ENCODE data around the gene CFAP45.

CFAP45 gene, protein sequence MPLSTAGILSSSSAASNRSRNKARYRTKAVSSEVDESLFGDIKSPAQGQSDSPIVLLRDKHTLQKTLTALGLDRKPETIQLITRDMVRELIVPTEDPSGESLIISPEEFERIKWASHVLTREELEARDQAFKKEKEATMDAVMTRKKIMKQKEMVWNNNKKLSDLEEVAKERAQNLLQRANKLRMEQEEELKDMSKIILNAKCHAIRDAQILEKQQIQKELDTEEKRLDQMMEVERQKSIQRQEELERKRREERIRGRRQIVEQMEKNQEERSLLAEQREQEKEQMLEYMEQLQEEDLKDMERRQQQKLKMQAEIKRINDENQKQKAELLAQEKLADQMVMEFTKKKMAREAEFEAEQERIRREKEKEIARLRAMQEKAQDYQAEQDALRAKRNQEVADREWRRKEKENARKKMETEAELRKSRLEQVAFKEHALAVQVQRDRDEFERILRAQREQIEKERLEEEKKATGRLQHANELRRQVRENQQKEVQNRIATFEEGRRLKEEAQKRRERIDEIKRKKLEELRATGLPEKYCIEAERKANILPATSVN

DNA sequence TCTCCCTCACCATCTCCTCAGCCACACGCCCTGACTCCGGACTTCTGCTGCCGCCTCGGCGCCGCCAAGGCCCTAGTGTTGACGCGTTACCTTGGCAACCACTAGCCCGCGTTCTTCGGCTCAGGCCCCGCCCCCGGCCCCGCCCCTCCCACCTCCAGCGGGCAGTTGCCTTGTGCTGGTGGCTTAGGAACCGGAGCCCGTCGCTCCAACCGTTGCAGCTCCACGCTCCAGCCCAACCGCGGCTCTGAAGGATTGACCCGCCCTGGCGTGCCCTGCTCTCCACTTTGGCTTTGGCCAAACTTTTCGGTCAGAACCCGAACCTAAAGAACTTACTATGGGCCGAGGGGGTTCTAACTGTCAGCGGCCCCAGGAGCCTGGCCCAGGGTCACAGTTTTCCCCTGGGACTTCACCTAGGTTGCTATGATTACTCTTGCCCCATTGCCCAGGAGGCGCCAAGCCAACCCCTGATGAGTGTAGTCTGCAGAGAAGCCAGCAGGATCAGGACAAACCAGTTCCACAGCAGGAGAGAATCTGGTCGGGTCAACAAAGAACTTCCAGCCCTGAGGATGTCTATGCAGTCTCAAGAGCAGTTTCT lies at the start of gene CFAP45:
CFAP45 (minus strand) TSS at position 80 of the 595 bp plus-strand sequence; CDS start at position 13, 67 bp downstream.
- no peak for DNase-seq

- no peak for DNase-seq
Observed at GRCh38 chr1:159949123-159949522, 49.2 kb upstream of the CFAP45 start.

DNA sequence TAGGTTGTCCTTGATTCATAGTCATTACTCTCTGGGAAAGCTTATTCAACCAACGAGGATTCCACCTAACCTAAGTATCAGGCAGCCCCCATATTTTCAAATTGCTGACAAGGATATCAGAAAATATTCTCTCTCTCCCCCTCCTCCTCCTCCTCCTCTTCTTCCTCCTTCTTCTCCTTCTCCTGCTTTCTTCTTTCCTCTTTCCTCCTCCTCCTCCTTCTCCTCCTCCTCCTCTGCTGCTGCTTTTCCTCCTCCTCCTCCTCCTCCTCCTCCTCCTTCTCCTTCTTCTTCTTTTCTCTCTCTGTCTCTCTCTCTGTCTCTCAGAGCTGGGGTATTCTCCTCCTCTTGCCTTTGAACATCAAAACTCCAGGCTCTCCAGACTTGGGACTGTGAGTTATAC lies 48.0 kb upstream of the CFAP45 start:
- no peak for DNase-seq

GRCh38 chr1:159946242-159947187 lies 46.5 kb upstream of the CFAP45 start:
- DNase-seq: no peak

DNA sequence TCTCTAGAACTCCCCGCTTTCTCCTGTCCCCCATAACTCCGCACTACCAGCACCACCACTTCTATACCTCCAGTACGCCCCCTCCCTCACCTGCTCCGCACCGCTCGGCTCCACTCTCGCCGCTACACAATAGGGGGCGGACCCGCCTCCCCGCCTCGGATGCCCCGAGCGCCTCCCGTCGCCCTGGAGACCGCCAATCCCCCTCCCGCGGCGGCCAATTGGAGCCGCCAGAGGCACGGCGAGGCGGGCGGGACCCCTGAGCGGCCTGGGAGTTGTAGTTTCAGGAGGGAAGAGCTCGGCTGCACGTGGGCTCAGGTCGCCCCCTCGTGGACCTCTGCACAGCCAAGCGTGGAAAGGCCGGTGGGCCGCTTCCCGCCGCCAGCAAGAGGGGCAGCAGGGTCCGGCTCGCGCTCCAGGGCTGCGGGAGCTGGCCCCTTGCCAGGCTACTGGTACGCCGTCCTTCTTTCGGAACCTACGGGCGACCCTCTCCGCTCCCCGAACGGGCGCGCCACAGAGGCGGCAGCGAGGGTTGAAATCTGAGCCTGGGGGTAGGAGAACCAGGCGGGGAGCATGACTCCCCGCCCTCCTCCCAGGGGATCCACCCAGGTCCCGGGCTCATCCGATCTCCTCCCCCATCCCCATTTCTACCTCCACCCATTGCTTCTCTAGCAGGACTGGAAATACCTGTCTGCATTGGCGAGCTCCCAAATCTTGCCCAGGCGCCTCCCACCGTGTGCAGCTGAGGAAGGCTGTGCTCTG lies 45.7 kb upstream of the CFAP45 start, which contains the start of gene IGSF9:
IGSF9 (minus strand) TSS at position 131 of the 759 bp plus-strand sequence. CDS start 2,159 bp downstream, outside the sequence.
- DNase-seq: no peak

DNA sequence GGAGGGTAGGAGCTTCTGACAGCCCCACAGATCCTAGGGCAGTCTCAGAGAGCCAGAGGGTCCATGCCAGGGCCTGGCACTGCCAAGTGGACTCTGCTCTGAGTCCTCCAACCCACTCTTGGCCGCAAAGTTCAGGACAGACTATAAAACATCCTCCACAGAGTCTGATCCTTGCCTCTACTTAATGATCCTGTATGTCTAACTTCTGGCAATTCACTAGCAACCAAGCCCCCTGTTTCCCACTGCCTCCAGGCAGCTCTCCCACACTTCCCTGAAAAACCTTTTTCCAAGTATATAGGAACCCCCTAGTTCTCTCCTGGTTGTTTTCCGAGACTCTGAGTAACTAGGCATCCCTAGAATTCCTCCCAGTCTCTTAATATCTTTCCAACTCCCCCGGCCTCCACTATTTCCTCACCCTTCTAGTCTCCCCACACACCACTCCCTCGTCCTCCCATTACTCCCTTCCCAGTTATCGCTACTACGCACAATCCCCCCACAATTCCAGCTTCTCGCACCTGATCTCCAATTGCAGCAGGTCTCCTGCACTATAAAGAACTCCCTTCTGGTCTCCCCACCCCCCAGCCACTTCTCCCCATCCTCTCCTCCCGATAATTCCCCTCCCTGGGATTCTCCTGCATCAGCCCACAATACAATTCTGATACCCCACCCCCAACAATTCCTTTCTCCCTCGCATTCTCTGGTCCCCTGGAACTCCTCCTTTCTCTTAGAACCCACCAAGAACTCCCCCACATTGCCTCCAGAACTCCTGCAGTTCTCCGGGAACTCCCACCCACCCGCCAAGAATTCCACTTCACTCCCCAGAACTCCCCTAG lies 44.9 kb upstream of the CFAP45 start:
- DNase-seq: no peak

DNA sequence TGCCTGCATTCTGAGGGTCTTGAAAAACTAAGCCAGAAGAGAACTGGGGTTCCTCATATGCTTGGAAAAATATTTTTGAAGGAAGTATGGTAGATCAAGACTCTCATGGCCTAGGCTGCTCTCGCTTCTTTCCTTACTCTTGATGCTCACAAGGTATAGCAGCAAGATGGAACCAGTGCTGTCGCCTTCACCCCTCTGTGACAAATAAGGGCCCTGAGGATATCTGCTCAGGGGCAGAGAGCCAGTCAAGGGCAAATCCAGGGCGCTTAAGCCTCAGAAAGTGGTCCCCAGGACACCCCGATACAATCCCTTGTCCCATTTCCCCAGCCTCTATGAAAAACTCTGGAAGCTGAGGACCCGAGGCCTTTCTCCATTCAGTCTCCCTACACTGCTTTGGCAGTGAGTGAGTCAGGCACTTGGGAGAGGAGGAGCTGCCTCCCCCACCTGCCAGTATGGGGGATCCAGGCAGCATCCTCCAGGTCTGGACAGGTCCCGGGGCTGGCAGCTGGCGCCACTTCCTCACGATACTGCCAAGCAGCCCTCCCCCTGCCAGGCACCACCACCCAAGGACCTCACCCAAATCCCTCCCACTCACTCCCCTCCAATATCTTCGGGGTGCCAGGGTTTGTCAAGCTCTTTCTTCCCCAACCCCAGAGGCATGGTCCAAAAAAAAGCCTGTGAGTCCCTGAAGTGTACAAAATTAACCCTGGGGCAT lies 44.1 kb upstream of the CFAP45 start:
- no peak for DNase-seq

DNA sequence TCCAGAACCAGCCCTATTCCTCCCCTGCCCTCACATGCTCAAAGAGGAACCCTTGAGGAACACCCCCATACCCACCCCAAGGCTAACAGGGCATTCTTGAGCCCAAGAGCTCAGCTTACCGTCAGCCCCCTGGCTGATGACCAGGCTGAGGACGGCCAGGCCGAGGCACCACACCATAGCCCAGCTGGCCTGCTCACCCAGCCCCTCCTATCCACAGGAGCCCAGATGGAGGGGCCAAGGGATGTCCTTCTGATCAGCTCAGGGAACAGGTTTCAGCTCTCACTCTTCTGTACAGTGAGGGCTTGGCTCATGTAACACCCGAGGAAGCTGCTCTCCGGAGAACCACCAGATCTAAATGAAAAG lies 43.3 kb upstream of the CFAP45 start:
- DNase-seq: no peak

DNA sequence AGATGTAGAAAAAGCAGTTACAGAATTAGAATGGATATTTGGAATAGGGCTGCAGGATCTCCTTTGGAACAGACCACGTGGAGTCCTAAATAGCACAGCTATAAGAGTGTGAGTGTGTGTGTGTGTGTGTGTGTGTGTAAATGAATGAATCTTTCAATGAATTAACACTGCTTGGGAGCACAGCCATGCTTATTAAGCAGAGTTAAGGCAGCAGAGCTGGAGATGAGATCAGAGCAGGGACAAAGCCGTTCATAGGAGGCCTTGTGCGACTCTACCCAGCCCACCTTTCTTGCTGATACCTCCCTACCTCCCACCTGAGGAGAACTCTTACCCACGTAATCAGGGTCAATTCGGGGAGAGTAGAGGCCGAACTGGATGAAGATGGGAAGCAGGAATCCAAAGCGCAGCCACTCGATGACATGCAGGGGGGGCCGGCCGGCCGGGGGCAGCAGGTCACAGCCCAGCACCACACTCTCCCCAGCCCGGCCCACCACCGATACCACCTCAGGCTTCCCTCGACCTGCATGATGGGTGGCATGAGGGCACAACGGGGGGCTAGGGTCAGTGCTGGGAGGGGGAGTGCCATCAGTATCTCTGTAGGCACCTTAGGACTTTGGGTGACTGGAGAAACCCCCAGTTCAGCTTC lies 42.8 kb upstream of the CFAP45 start:
- no peak for DNase-seq

DNA sequence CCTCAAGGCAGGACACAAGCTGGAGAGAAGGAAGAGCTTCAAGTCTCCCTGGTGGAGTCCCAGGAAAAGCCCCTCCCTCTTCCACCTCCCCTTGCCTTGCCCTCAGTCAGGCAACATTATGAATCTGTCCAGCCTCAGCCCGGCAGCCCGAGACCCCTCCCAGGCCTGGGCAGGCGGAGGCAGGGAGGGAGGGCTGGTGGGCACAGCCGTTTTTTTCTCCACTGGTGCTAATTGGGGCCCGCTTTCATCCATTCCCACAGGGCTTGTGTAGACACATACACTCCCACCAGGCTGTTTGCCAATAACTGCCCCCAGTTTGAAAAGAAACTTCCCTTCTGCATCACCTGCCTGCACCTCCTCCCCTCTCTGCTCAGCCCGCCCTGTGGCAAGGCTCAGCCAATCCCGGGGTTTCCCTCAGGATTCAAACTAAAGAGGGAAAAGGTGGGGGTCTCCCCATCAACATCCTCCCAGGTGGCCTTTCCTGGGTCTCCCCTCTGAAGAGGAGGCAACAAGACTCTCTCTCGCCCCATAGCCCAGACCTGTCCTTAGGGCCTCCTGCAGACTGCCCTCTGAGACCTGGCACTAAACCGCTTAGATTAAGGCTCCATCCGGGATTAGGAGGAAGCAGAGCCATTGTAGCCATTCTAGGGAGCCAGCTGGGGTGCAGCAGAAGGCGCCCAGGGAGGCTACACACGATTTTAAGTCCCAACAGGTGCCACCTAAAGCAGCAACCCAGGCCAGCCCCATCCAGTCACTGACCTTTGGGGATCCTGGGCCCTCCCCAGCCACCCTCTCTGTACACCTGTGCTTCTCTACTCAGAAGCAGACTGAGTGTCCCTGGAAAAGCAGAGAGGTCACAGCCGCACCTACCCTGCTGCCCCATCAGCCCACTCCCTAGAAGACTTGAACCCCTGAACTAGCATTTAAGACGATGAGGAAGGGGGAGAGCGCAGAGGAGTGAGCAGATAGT lies 41.9 kb upstream of the CFAP45 start:
- no peak for DNase-seq

GRCh38 chr1:159941141-159941540 lies 41.2 kb upstream of the CFAP45 start:
- DNase-seq: no peak

DNA sequence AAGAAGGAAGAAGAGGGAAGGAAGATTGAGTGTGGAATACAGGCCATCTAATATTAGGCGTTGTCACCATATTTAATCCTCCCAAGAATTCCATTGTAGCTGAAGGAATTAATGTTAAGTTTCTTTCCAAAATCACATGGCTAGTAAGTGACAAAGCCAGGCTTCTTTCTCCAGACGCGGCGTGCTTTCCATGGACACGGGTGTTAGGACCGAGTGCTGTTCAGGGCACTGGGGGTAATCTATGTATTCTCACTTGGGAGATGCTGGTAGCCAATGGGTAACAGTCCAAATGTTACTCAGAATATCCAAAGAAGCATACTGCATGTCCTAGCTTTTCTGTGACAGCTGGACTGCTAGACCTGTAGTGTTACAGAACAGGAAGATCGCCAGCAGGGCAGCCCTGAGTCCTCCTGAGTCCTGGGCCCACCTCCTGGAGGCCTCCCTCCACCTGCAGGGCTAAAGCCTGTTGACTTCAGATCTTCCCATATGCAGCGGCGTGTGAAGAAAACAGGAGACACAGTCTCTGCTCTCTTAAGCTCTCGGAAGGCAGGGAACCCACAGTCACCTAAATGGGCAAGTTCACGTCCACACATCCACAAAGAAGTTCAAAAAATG lies 40.1 kb upstream of the CFAP45 start:
- DNase-seq: no peak

DNA sequence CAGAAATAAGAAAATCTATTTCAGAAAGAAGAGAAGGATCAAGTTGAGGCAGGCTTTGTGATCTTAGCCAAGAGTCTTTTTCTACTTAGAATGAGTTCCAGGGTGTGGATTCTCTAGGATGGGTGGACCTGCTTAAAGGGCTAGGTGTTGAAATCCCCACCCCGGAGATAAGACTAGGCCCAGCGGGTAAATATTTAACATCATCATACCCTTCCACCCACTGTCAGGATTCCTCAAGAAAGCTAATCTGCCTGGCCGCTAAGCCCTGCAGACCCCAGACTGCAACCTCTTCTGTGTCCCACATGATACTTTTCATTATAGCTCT lies 39.7 kb upstream of the CFAP45 start:
- DNase-seq: no peak

- no peak for DNase-seq
Observed at GRCh38 chr1:159938905-159939677, 39.1 kb upstream of the CFAP45 start.

GRCh38 chr1:159938211-159938852 lies 38.4 kb upstream of the CFAP45 start:
- no peak for DNase-seq

- no peak for DNase-seq
Observed at GRCh38 chr1:159937054-159937750, 37.2 kb upstream of the CFAP45 start.

Data from SHP77 (cell line).